ENCODE results near the gene DOCK4.
"Not testable (repeated sequence)": the region's sequence is repeated elsewhere in the genome, so short reads cannot be mapped to it uniquely, and the experiment has no call there.

Gene DOCK4, protein sequence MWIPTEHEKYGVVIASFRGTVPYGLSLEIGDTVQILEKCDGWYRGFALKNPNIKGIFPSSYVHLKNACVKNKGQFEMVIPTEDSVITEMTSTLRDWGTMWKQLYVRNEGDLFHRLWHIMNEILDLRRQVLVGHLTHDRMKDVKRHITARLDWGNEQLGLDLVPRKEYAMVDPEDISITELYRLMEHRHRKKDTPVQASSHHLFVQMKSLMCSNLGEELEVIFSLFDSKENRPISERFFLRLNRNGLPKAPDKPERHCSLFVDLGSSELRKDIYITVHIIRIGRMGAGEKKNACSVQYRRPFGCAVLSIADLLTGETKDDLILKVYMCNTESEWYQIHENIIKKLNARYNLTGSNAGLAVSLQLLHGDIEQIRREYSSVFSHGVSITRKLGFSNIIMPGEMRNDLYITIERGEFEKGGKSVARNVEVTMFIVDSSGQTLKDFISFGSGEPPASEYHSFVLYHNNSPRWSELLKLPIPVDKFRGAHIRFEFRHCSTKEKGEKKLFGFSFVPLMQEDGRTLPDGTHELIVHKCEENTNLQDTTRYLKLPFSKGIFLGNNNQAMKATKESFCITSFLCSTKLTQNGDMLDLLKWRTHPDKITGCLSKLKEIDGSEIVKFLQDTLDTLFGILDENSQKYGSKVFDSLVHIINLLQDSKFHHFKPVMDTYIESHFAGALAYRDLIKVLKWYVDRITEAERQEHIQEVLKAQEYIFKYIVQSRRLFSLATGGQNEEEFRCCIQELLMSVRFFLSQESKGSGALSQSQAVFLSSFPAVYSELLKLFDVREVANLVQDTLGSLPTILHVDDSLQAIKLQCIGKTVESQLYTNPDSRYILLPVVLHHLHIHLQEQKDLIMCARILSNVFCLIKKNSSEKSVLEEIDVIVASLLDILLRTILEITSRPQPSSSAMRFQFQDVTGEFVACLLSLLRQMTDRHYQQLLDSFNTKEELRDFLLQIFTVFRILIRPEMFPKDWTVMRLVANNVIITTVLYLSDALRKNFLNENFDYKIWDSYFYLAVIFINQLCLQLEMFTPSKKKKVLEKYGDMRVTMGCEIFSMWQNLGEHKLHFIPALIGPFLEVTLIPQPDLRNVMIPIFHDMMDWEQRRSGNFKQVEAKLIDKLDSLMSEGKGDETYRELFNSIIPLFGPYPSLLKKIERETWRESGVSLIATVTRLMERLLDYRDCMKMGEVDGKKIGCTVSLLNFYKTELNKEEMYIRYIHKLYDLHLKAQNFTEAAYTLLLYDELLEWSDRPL (N-terminal part only)

GRCh38 chr7:112206238-112206990, at the start of gene DOCK4, which contains the start of gene ZNF277:
DOCK4 (minus strand) TSS chr7:112206399; CDS start chr7:112206138, 261 bp downstream.
ZNF277 (plus strand) TSS chr7:112206695; CDS start chr7:112206717, 22 bp downstream.
- DNase-seq (ENCODE audit: low spot score) = peak; percentile 98

- no peak for DNase-seq (ENCODE audit: low spot score)
These were observed 49.2 kb upstream of the DOCK4 start for GRCh38 chr7:112255388-112255720.

GRCh38 chr7:112254709-112255387, 48.6 kb upstream of the DOCK4 start:
- no peak for DNase-seq (ENCODE audit: low spot score)

DNA sequence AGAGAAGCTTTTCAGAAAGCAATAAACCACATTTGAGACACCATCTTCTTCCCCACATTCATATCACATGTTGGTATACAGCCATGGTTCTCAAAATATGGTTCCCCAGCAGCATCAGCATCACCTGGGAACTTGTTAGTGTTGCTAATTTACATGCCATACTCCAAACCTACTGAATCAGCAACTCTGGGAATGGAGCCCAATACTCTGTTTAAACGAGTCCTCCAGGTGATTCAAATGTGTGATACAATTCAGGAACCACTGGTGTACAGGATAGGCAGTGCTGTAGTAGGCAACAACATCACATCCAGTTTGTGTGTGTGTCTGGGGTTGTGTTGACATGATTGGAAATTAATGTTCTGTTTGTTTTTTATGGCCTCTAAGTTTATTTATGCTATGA, 48.0 kb upstream of the DOCK4 start:
- no peak for DNase-seq (ENCODE audit: low spot score)

GRCh38 chr7:112252691-112253090, 46.5 kb upstream of the DOCK4 start:
- DNase-seq (ENCODE audit: low spot score) = no peak

DNA sequence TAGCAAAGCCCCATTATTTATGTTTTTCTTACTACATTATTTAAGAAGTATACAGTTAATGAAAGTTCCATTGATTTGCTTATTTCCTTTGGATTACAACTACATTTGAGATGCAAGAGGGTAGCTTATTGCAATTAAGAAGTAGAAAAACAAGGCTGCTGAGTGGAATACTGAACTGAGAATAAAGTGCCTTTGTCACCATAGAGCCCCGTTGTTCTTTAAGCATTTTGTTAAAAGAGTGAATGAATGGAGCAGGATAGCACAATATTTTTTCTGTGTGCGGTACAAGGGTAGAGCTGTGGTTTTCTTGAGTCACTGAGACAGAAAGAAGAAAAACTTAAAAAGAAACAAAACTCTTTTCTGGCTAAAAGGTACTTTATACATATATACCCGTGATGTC, 45.9 kb upstream of the DOCK4 start:
- DNase-seq (ENCODE audit: low spot score) = no peak

- DNase-seq (ENCODE audit: low spot score) = not testable (repeated sequence)
These were observed 43.8 kb upstream of the DOCK4 start for GRCh38 chr7:112249967-112250366.

DNA sequence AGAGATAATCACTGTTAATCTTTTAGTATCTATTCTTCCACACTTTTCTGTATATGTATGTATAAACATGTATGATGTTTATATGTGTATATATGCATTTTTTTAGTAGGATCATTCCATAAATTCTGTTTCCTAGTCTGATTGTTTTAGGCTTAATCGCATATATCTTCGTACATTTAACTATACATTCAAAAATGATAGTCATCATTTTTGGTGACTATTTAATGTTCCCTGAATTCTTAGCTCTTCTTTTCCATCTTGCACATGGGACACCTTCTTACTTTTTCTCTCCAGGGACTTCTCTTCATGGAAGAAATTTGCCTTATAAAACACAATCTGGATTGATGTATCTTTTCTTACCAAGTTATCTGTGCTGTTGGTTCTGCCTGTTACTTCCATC, 42.4 kb upstream of the DOCK4 start:
- DNase-seq (ENCODE audit: low spot score) = no peak

- no peak for DNase-seq (ENCODE audit: low spot score)
These were observed 32.8 kb upstream of the DOCK4 start for GRCh38 chr7:112238852-112239610.

DNA sequence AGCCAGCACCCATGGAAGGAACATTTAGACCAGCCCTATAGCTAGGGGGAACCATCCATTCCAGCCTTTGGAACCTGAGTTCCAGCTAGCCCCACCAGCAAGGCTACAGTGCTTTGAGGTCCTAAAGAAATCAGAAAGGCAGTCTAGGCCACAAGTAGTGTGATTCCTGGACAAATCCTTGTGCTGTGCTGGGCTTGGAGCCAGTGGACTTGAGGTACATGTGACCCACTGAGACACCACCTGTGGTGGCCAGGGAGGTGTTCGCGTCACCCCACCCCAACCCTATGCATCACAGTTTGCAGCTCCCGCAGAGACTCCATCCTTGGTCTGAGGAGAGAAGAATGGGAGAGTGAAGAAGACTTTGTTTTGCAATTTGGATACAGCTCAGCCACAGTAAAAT, 32.1 kb upstream of the DOCK4 start:
- no peak for DNase-seq (ENCODE audit: low spot score)

GRCh38 chr7:112236597-112236996, 30.4 kb upstream of the DOCK4 start:
- DNase-seq (ENCODE audit: low spot score) = no peak

DNA sequence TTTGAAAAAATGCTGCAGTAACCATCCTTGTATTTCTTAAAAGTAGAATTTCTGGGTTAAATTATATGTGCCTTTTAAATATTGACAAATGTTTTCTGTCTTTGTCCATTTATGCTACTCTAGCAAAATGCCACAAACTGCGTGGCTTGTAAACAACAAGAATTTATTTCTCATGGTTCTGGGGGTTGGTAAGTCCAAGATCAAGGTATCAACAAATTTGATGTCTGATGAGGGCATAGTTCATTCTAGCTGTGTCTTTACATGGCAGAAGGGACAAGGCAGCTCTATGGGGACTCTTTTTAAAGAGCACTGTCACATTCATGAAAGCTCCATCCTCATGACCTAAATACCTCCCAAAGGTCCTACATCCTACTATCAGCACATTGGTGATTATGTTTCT, 27.9 kb upstream of the DOCK4 start:
- no peak for DNase-seq (ENCODE audit: low spot score)

GRCh38 chr7:112233048-112233697, 27.0 kb upstream of the DOCK4 start:
- no peak for DNase-seq (ENCODE audit: low spot score)

- no peak for DNase-seq (ENCODE audit: low spot score)
These were observed 26.2 kb upstream of the DOCK4 start for GRCh38 chr7:112232212-112232978.

- DNase-seq (ENCODE audit: low spot score) = no peak
These were observed 22.4 kb upstream of the DOCK4 start for GRCh38 chr7:112228632-112229031.

GRCh38 chr7:112226701-112227276, 20.6 kb upstream of the DOCK4 start:
- DNase-seq (ENCODE audit: low spot score) = no peak

GRCh38 chr7:112225006-112225405, 18.8 kb upstream of the DOCK4 start:
- DNase-seq (ENCODE audit: low spot score) = no peak

GRCh38 chr7:112224186-112224585, 18.0 kb upstream of the DOCK4 start:
- DNase-seq (ENCODE audit: low spot score) = no peak

DNA sequence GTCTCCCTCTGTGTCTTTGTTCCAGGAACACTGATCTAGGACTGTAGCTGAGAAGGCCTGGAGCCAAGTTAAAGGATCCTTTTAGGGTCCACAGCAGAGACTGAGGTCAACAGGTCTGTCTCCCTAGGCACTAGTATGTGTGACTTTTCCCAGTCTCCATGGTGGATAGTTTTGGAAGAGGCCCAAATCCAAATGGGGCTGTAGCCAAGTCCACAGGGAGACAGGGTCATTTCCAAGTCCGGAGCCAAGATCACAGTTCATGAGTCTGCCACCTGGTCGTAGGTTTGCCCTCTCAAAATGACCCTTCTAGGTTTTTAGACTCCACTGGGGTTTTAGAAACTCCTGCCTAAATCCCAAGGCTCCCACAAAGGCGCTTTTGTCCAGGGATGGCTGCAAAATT, 17.1 kb upstream of the DOCK4 start:
- DNase-seq (ENCODE audit: low spot score) = no peak
